ENCODE results near the gene SLC16A12. TPM values are rescaled to one million over a fixed set of nuclear protein-coding genes. Genes with fewer than 3 reads are reported as not detected.

The SLC16A12 gene
- total and polyA plus RNA-seq, 2 donors (not counting 3 experiments of a cell fraction or from before 2014, with no cell fraction given), result not detected

GRCh38 chr10:89524279-89524678 is 11.1 kb downstream of the SLC16A12 start:
- dilution Hi-C loops (cut with MboI; ENCODE audit: extremely low pct_ligation_motif_present, low sequenced_read_pairs) (no loop called here), intact Hi-C loops (cut with micrococcal nuclease) (no loop called here)
- Histone ChIP-seq H2AFZ (ENCODE audit: low read depth, low read length) (no peak overlapping the region), H3K27me3 (ENCODE audit: control insufficient read depth in 2 of 2, insufficient read depth in 2 of 2, low read length in 2 of 2) (no peaks in the 10 kb centered on the region), H4K20me1 (replicated peaks; ENCODE audit: control insufficient read depth, extremely low read depth, insufficient read depth, low read length) (no peaks in the 10 kb centered on the region), H3K4me3 (replicated peaks in 1 of 3; ENCODE audit: insufficient read depth in 1 of 3, low read depth in 1 of 3, low read length in 3 of 3) (no peak overlapping the region), H3K9me3 (replicated peaks; ENCODE audit: control insufficient read depth, insufficient read depth, low read length) (no peaks in the 10 kb centered on the region), H3K36me3 (ENCODE audit: control insufficient read depth in 2 of 2, extremely low read depth in 1 of 2, insufficient read depth in 2 of 2, low read length in 2 of 2) (no peaks in the 10 kb centered on the region), H3K4me1 (ENCODE audit: control insufficient read depth, extremely low read depth, insufficient read depth, low read length) (no peaks in the 10 kb centered on the region), H3K9ac (replicated peaks; ENCODE audit: extremely low read depth, insufficient read depth, low read length) (no peak overlapping the region), H3K79me2 (ENCODE audit: control insufficient read depth, insufficient read depth, low read length) (no peaks in the 10 kb centered on the region), H3K4me2 (ENCODE audit: insufficient read depth, low read length) (no peak overlapping the region), H3K27ac (ENCODE audit: insufficient read depth, low read depth, low read length) (no peak overlapping the region), H3K9me1 (replicated peaks; ENCODE audit: control insufficient read depth, extremely low read depth, insufficient read depth, low read length) (no peaks in the 10 kb centered on the region)
- BruUV-seq (replicated peaks), result no TSS peak
- CTCF ChIA-PET, result no interaction called here
- FAIRE-seq (no peak), DNase-seq (ENCODE audit: low read depth, low spot score) (no peak)
- POLR2A ChIA-PET, result no interaction called here
- TF ChIP-seq POLR2AphosphoS5 (IDR thresholded peaks at IDR 0.05; ENCODE audit: insufficient read depth, low read depth, low read length), result no peak
- no peak for TF ChIP-seq JUN (IDR thresholded peaks at IDR 0.05; ENCODE audit: borderline replicate concordance, insufficient read depth, insufficient read length, low read depth)
- no peak for TF ChIP-seq GATA2 (IDR thresholded peaks at IDR 0.05; ENCODE audit: insufficient read depth, insufficient read length, low read depth, low read length)
- no peak for TF ChIP-seq POLR2A (IDR thresholded peaks at IDR 0.05; ENCODE audit: low read depth, low read length)

DNA sequence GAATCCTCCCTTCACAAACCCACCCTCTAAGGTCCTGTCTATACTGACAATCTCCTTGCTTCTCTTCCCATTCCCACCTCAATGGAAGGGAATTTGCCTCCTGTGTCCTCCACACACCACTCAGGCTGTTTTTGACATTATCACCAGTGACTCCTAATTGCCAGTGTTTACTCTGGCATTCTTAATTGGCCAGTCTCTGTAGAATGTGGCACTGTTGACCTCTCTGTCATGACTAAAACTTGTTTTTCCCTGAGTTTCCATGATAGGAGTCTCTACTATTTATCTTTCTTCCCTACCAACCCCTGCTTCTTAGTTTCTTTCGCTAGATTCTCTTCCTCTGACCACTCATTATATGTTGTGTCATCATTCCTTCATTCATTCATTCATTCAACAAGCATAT is 12.1 kb downstream of the SLC16A12 start:
- Histone ChIP-seq H3K27me3 (ENCODE audit: control insufficient read depth in 2 of 2, insufficient read depth in 2 of 2, low read length in 2 of 2) (no peaks in the 10 kb centered on the region), H3K27ac (ENCODE audit: insufficient read depth, low read depth, low read length) (no peak overlapping the region), H3K4me1 (ENCODE audit: control insufficient read depth, extremely low read depth, insufficient read depth, low read length) (no peaks in the 10 kb centered on the region), H3K9me3 (replicated peaks; ENCODE audit: control insufficient read depth, insufficient read depth, low read length) (no peaks in the 10 kb centered on the region), H2AFZ (ENCODE audit: low read depth, low read length) (peak overlapping the region; percentile 32), H3K9ac (replicated peaks; ENCODE audit: extremely low read depth, insufficient read depth, low read length) (no peak overlapping the region), H3K36me3 (ENCODE audit: control insufficient read depth in 2 of 2, extremely low read depth in 1 of 2, insufficient read depth in 2 of 2, low read length in 2 of 2) (no peaks in the 10 kb centered on the region), H4K20me1 (replicated peaks; ENCODE audit: control insufficient read depth, extremely low read depth, insufficient read depth, low read length) (no peaks in the 10 kb centered on the region), H3K4me3 (replicated peaks in 1 of 3; ENCODE audit: insufficient read depth in 1 of 3, low read depth in 1 of 3, low read length in 3 of 3) (no peak overlapping the region), H3K79me2 (ENCODE audit: control insufficient read depth, insufficient read depth, low read length) (no peaks in the 10 kb centered on the region), H3K9me1 (replicated peaks; ENCODE audit: control insufficient read depth, extremely low read depth, insufficient read depth, low read length) (no peaks in the 10 kb centered on the region), H3K4me2 (ENCODE audit: insufficient read depth, low read length) (no peak overlapping the region)
- dilution Hi-C loops (cut with MboI; ENCODE audit: extremely low pct_ligation_motif_present, low sequenced_read_pairs), result no loop called here
- CTCF ChIA-PET, result no interaction called here
- no TSS peak for BruUV-seq (replicated peaks)
- peak; percentile 73 for DNase-seq (ENCODE audit: low read depth, low spot score)
- FAIRE-seq, result no peak
- POLR2A ChIA-PET, result no interaction called here
- intact Hi-C loops (cut with micrococcal nuclease), result no loop called here
- TF ChIP-seq EZH2 (IDR thresholded peaks at IDR 0.05; ENCODE audit: borderline replicate concordance, low read depth, low read length, severe bottlenecking) (no peak), POLR2A (IDR thresholded peaks at IDR 0.05; ENCODE audit: low read depth, low read length) (no peak), GATA2 (IDR thresholded peaks at IDR 0.05; ENCODE audit: insufficient read depth, insufficient read length, low read depth, low read length) (no peak), FOS (IDR thresholded peaks at IDR 0.05; ENCODE audit: borderline replicate concordance, insufficient read depth, low read length) (no peak), POLR2AphosphoS5 (IDR thresholded peaks at IDR 0.05; ENCODE audit: insufficient read depth, low read depth, low read length) (no peak), MYC (IDR thresholded peaks at IDR 0.05; ENCODE audit: low read depth, low read length) (no peak), JUN (IDR thresholded peaks at IDR 0.05; ENCODE audit: borderline replicate concordance, insufficient read depth, insufficient read length, low read depth) (no peak)
- TF ChIP-seq, protein P1, sequence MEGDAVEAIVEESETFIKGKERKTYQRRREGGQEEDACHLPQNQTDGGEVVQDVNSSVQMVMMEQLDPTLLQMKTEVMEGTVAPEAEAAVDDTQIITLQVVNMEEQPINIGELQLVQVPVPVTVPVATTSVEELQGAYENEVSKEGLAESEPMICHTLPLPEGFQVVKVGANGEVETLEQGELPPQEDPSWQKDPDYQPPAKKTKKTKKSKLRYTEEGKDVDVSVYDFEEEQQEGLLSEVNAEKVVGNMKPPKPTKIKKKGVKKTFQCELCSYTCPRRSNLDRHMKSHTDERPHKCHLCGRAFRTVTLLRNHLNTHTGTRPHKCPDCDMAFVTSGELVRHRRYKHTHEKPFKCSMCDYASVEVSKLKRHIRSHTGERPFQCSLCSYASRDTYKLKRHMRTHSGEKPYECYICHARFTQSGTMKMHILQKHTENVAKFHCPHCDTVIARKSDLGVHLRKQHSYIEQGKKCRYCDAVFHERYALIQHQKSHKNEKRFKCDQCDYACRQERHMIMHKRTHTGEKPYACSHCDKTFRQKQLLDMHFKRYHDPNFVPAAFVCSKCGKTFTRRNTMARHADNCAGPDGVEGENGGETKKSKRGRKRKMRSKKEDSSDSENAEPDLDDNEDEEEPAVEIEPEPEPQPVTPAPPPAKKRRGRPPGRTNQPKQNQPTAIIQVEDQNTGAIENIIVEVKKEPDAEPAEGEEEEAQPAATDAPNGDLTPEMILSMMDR (IDR thresholded peaks at IDR 0.05; ENCODE audit: extremely low read depth in 1 of 2, insufficient read depth in 1 of 2, low read depth in 1 of 2, low read length in 2 of 2), result no peak
- TF ChIP-seq, protein P2, sequence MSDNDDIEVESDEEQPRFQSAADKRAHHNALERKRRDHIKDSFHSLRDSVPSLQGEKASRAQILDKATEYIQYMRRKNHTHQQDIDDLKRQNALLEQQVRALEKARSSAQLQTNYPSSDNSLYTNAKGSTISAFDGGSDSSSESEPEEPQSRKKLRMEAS (IDR thresholded peaks at IDR 0.05; ENCODE audit: insufficient read depth, insufficient read length), result no peak

Data from endothelial cell of umbilical vein (primary cell).